HG02852 (cell line): Measurements from ENCODE around the gene SPI1.
"Not testable (repeated sequence)": the region's sequence is repeated elsewhere in the genome, so short reads cannot be mapped to it uniquely, and the experiment has no call there.

ENCODE experiments used
- ATAC-seq: cut with Tn5 transposase; IDR thresholded peaks from one replicate; pipeline ENCODE4 v1.9.1; 2021; ENCODE audit warnings: mild to moderate bottlenecking, moderate library complexity; ENCODE audit not compliant: unreplicated experiment

Gene SPI1

DNA sequence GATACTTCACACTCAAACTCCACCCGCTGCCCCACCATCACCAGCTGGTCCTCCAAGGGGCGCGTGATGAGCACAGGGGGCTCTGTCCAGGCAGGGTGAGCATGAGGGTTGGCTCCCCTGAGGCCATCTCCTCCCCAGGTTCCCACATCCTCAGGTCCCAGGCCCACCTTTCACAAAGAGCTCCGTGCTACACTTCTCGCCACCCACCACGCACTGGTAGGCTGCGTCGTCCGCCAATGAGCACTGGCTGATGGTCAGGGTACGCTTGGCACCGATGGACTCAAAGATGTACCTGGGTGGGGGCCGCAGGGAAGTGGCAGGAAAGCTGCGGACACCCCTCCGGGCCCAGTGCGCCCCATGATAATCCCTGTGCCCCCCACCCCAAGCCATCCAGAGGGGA is 35.5 kb downstream of the SPI1 start:
- no peak for ATAC-seq

DNA sequence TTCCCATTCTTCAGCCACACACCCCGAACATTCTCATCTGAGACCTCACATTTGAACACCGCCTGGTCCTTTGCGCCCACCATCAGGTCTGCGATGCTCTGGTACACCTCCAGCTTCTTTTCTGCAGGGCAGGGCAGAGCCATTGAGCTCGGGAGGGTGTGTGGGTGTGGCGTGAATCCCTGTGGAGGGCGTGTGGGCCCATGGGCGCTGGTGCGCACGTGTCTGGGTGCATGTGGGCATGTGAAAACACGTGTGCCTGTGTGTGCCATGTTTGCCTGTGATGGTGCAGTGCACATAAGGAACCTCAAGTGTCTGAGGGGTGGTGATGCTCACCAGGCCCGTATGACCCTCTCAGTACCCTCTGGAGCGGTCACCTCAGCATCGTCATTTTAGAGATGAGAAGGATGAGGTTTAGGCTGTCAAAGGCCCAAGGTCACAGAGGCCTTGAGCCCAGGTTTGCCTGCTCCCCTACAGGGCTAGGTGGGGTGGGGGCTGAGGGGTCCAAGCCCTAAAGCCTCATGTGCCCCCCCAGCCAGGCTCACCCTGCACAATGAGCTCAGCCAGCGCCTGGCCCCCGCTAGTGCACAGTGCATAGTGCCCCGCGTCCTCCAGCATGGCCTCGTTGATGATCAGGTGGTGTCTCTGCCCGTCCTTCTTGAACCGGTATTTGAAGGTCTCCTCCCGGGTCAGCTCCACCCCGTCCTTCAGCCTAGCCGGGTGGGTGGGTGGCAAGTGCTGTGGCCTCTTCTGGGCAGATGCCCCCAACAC is 36.1 kb downstream of the SPI1 start:
- no peak for ATAC-seq

DNA sequence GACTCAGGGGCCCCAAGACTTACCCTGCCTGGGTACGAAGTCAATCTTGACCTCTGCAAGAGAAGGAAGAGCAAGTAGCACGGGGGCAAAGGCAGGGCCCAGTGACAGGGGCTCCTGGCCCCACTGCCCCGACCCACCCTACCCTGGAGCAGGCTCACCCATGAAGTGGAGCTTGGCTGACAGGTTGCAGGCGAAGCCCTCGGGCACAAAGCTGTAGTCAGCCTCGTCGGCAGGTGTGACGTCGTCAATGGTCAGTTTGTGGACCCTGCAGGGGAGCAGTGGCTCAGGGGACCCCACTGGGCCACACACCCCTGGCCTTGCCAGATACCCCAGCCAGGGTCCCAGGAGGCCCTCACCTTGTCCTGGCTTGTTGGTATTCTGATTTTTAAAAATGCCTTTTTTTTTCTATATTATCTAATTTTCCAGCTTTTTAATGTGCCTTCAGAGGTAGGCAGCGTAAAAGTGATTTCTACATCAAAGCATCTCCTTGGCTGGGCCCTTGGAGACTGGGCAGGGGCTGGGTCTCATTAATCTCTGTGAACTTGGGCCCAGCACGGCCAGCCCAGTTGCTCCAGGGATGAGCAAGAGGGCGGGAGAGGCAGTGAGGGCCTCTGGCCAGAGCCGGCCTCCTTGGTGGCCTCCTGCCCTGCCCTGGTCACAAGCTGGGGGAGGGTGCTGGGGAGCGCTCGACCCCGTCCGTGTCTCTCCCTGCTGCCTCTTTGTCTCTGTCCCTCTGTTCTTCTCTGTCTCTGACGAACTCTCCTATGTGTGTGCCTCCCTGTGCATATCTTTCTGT is 37.2 kb downstream of the SPI1 start:
- no peak for ATAC-seq

DNA sequence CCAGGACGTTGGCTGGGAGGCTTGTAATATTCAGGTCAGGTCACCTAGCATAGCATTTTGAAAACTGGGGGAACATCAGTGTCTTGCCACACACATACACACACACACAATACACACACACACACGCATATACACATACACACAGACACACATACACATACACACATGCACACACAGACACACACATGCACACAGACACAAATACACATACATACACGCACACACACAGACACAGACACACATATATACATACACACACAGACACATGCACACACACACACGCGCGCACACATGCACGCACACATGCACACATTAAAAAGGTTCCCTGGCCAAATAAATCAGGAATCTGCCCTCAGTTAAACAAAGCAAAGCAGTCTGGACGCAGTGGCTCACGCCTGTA is 38.3 kb downstream of the SPI1 start:
- no peak for ATAC-seq

DNA sequence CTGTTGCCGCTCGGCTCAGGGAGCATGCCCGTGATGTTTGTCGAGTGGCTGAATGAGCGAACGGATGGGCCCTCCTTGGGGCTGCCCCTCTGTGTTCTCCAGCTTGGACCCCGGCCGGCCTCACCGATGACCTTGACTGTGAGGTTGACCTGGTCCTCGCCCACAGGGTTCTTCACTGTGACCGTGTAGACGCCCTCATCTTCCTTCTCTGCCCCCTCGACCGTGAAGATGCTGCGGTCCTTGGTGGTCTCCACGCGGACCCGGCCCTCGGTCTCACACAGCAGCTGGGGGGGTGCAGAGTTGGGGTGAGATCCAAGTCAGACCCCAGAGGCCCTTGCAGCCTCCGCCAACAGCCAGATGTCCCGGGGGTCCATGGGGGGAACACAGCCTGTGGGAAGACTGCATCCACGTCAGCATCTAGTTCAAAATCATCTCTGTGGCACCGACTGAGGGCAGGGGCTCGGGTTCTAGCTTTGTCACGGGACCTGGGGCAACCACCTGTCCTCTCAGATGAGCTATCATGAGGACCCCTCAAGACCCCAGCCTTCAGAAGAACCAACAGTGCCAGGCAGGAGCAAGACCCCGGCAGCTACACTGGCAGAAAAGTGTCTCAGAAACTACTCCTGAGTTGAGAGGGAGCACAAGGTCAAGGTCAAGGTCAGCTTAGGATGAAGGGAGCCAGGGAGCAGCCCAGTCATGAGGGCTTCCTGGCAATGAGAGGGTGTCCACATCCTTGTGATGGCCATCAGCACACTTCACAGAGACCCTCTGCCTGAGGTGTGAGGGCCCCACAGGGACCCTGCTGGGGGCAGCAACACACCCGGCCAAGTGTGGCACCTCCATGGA is 39.7 kb downstream of the SPI1 start:
- ATAC-seq: no peak

DNA sequence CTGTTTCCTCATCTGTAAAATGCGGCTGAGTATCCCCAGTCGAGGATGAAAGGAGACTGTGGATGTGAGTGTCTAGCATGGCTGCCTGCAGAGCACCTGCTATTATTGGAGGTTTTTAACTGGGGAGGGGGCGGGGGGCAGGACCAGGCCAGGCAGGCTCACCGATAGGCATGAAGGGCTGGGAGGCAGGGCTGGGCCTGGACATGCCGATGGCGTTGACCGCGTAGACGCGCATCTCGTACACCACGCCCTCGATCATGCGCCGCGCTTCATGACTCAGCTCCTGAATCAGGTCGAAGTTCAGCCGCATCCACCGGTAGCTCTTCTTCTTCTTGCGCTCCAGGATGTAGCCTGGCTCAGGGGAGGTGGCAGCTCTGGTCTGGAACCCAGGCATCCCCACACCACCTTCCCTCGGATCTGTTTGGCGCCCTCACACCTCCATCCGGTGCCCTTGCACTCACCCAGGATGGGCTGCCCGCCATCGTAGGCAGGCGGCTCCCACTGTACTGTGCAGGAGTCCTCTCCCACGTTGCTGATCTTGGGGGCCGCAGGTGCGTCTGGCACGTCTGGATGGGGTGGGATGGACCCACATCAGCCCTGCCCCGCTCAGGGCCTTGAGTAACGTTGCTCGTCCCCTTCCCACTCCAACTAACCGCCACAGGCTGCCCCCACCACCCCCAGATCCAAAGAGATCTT is 41.0 kb downstream of the SPI1 start:
- ATAC-seq: no peak

DNA sequence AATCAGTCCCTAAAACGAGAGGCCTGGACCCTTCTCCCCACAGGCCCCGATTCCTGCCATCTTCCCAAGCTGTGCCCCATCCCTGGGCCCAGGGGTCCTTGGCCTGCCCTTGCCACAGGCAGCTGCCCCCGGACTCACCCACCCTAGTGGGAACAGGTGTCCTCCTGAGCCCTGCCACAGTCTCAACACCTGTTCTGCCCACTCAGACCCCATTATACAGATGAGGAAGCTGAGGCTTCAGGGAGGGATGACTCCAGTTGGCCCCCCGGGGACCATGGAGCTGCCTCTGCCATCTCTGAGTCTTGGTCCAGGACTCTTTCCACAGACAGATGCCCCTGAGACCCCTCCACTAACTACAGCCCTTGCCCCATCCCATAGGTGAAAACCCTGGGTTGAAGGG is 41.8 kb downstream of the SPI1 start:
- no peak for ATAC-seq

DNA sequence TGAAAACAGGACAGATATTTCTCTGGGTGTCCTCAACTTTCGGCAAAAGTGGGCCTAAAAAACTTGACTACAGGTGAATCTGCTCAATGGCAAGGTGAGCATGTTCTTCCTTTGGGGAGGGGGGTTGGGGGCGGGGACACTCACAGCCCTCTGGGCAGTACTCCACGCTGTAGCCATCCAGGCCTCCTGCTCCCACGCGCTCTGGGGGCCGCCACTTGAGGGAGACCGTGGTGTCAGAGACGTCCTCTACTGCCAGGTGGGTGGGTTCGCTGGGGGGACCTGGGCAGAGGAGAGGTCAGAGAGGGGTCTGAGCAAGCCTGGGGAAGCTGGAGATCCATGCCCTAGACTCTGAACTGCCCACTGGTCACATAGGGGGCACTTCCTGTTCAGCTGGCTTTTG is 42.6 kb downstream of the SPI1 start:
- no peak for ATAC-seq

DNA sequence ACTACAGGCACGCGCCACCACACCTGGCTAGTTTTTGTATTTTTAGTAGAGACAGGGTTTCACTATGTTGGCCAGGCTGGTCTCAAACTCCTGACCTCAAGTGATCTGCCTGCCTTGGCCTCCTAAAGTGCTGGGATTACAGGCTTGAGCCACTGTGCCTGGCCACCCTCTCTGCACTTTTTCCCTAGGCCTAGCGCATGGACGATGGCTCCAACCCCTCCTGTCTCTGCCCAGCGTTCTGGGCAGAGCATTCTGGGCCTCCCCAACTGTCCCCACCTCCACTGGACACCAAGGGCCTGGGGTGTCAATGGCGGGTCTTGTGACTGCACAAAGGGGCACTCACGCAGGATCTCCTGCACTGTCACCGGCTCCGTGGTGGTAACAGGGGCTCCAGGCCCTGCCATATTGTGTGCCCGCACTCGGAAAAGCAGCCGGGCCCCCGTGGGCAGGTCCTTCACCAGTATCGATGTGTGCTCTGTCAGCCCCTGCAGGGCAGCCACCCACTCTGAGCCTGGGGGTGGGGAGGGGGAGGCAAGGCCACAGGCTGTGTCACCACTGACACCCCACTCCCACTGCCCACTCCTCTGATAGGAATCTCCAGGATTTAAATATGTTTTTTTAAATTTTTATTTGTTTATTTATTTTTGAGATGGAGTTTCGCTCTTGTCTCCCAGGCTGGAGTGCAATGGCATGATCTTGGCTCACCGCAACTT is 43.5 kb downstream of the SPI1 start:
- not testable (repeated sequence) for ATAC-seq

DNA sequence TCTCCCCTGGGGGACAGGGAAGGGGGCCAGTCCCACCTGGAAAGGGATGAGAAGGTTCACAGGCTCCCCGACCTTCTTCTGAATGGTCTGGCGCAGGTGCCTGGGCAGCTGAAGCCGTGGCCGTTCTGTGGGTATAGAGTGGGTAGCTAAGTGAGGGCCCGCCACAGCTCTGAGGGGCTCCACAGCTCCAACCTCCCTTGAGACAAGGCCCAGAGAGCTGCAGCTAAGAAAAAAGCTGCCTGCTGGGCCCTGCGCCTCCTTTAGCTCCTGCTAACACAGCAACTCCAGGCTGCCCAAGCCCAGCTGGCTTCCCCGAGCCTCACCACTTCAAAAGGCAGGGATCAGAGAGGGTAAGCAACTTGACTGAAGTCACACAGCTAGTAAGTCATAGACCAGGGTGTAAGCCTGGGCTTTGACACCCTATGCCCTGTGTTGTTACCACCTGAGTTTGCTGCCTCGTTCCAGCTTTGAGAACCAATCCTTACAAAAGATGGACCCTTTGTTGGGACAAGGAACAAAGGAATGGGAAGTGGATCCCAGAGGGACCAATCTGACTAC is 44.4 kb downstream of the SPI1 start:
- no peak for ATAC-seq

DNA sequence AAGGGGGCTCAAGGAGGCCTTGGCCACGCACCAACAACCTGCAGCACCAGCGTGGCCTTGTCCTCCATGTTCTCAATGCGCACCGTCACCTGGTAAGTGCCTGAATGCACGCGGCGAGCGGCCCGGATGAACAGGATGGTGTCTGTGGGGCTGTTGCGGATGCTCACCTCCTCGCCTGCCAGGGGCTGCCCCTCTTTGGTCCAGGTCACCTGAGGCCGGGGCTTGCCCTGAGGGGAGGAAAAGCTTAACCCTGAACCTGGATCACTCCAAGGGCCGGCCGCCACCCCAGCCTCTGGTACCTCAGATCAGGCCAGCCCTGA is 44.9 kb downstream of the SPI1 start:
- no peak for ATAC-seq

DNA sequence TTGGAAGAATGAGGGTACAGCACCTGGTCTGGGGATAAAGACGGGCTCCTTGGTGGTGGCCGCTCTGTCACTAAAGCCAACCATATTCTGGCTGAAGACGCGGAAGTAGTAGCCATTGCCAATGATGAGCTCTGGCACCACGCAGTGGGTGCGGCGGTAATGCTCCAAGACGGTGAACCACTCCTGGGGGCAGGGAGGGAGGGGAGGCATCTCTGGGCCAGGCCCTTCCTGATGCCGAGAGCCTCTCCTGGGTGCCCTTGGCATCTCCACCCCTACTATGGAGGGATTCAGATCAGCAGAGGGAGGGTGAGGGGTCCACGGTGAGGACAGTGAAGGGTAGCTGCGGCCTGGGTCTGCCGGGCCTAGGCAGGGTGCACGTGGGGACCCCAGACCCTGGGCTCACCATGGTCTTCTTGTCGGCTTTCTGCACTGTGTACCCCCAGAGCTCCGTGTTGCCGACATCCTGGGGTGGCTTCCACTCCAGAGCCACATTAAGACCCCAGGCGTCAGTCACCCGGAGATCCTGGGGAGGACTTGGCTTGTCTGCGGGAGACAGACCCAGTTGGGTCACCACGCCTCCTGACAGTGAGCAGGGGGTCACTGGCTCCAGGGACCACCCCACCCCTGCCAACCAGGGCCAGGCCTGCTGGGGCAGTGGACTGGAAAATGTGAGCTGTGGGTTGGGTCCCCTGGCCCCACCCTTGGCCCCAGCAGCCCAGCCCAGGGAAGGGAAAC is 45.4 kb downstream of the SPI1 start:
- ATAC-seq: no peak

DNA sequence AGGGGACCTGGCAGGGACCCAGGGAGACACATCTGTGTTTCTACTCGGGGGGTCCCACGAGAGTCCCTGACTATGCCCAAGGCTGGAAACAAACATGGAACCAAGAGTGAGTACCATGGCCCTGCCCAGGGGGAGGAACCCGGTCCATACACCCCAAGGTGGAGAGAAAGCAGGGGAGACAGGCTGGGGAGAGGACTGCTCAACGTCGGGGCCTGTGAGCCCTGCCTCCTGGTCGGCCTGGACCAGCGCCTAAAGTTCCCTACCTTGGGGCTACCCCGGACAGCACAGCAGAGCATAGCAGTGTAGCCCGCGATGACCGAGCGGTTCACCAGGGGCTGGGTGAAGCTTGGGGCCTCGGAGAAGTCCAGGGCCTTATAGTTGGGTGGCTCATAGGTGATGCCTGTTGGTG is 46.0 kb downstream of the SPI1 start:
- no peak for ATAC-seq

DNA sequence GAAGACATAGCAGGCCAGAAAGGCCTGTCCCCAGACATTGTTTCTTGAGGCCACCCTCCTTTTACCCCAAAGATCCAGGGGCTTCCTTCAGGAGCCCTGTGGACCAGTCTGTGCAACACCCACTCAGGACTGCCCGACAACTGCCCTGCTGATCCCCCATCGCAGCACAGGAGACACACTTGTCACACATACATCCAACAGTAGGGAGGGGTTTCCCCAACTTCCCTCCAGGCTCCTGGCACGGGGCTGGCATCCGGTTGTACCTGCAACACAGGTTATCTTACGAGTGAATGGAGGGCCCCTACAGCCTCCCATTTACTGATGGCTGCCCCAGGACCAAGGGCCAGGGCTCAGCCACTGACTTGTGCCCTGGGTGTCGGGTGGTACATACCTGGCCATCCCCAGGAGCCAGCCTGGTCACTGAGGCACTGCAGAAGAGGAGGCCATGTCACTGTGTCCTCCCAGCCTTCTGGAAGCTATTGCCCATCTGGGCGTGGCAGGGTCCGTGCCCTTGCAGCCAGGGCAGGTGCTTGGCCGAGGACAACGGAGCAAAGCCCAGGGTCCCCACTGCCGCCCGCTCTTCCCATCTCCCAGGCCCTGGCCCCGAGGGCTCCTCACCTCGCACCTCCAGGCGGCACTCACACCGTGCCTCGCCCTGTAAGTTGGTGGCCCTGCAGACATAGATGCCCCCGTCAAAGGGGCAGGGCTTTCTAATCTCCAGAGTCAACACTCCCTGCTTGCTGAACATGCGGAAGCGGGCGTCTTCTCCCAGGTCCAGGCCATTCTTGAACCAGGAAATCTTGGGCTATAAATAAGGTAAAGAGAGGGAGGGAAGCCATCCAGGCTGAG is 46.7 kb downstream of the SPI1 start:
- no peak for ATAC-seq

DNA sequence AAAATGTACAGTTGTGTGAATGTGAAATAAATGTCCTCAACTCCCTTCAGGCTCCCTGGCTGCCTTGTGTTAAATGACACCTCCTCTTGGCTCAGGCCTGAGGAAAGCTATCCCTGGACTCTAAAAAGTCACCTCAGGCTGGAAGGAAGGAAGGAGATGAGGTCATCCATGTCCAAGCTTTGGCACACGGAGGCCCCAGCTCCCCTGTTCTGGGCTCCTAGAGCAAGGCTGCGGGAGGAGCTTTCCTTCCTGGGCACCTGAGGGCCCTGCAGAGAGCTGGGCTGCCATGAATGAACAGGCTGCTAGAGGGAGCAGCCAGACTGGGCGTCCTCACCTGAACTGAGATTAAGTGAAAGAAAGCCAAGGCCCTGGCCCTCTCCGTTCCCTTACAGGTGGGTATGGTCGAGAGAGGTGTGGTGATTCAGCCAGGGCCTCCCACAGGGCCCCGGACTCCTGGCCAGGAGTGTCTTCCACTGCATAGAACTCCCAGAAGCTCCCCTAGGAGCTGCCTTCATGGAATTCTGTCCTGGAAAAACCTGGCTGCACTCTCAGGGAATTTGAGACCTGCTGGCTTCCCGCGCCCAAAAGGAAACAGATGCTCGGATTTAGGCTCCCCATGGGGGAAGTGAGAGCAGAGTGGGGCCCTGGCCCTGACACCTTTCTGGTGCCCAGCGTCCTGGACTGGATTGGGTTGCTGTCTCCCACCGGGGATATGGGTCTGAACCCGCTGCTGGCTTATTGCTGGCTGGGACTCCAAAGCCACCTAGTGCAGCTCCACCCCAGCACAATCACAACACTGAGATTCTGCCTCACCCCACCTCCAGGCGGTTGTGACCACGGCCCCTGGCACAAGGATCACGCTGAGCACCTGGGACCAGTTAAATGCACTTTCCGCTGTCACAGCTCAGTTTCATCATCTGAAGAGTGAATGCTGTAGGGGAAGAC is 48.1 kb downstream of the SPI1 start:
- no peak for ATAC-seq

DNA sequence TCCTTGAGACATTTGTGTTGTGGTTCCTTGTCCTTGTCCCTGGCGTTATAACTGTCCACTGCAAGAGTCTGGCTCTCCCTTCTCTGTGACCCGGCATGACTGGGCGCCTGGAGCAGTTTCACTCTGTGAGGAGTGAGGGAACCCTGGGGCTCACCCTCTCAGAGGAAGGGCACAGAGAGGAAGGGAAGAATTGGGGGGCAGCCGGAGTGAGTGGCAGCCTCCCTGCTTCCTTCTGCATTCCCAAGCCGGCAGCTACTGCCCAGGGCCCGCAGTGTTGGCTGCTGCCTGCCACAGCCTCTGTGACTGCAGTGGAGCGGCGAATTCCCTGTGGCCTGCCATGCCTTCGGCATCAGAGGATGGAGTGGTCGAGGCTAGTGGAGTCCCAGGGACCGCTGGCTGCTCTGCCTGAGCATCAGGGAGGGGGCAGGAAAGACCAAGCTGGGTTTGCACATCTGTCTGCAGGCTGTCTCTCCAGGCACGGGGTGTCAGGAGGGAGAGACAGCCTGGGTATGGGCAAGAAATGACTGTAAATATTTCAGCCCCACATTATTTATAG is 48.8 kb downstream of the SPI1 start:
- ATAC-seq: no peak
